Activated CD8-positive, alpha-beta memory T cell treated with anti-CD3 and anti-CD28 coated beads for 36 hours (primary cell): ENCODE data around the gene RAB23. TPM values are rescaled to one million over a fixed set of nuclear protein-coding genes. Genes with fewer than 3 reads are reported as not detected.

Source experiments
- CTCF ChIA-PET: fragments of 350-600 bp; sonication (Branson Sonifier 250); formaldehyde crosslinking; loops from one replicate; lab custom pipeline; 2021; ENCODE audit warnings: antibody characterized with exemption; lab: Charles Lee
- POLR2A ChIA-PET: fragments of 350-600 bp; sonication (Branson Sonifier 250); formaldehyde crosslinking; loops from one replicate; lab custom pipeline; 2021; ENCODE audit warnings: antibody characterized with exemption; lab: Charles Lee
- total RNA-seq, 2 experiments: library from RNA; stranded (reverse); gene quantifications; one replicate each; pipeline ENCODE4 v1.2.3, GENCODE V29; 2021

The RAB23 gene
- 1 to 10 TPM; 4.0 to 4.1 TPM for total RNA-seq

DNA sequence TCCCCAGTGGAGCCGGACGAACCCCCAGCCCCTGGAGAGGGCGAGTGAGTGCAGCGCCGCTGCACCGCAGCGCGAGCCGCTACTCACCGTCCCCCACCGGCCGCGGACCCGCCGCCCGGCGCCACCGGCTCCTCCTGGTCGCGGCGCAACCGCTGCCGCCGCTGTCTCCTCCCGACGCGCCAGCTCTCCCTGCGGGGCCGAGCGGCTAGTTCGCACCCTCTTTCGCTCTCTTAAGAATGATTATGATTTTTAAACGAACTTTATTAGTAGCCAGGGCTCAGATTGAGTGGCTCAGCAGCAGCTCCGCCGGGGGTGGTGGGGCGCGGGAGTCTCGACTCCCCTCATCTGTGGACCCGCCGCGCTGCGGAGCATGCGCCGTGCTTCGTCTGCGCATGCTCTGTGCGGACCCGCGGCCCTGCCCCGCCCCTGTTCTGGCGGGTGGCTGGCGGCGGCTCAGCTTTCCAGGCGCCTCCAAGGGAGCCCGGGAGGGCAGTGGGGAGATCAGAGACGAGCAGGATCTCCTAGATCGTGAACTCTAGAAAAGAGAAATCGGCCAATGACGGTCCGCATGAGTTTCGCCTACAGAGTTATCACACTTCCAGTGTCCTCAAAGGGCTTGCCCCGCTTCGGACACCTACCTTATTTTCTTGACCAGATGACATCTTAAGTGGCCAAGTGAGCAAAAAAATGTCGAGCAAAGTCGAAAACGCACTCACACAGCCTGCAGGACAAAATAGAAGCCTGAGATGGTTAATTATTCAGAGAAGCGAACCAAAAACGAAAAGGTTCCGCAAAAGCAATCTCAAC, at the start of gene RAB23:
RAB23 (minus strand) TSS at position 372 of the 807 bp plus-strand sequence. CDS start 11,927 bp downstream, outside the sequence.
- ChIA-PET CTCF (interaction anchor here (0.9 to 1.6 kb wide), 2 partner anchors 50 to 95 kb away, joined by 4 to 5 read pairs; partner anchors contain the start of genes BAG2 and PRIM2), POLR2A (interaction anchor here (0.6 to 1.4 kb wide), 2 partner anchors 50 to 254 kb away, joined by 4 to 5 read pairs; partner anchors contain the start of gene BAG2)

DNA sequence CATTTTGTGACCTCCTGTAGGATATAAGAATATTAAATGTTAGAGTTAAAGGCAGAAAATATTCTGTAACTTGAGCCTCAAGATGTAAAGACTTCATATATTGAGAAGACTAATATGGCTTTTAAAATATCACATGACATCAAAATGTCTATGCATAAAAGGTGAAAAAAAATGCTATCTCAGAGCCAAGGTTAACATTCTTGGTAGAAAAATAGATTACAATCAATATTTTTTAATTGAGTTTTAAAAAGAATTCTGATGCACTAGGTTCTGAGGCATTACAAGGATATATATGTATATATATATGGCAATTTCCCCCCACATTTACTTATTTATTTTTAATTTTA, 46.2 kb upstream of the RAB23 start:
- POLR2A ChIA-PET, result no interaction called here

GRCh38 chr6:57267586-57268293, 45.6 kb upstream of the RAB23 start:
- ChIA-PET CTCF (interaction anchor here (1.2 kb wide), 1 partner anchor 52 kb away, joined by 3 read pairs; no protein-coding TSS in a partner anchor), POLR2A (no interaction called here)

More for the DNA sequence above, 46.2 kb upstream of the RAB23 start:
- CTCF ChIA-PET, result no interaction called here

GRCh38 chr6:57265755-57266221, 43.7 kb upstream of the RAB23 start:
- ChIA-PET CTCF (no interaction called here), POLR2A (interaction anchor here (0.7 kb wide), 1 partner anchor 9 kb away, joined by 4 read pairs; no protein-coding TSS in a partner anchor)

DNA sequence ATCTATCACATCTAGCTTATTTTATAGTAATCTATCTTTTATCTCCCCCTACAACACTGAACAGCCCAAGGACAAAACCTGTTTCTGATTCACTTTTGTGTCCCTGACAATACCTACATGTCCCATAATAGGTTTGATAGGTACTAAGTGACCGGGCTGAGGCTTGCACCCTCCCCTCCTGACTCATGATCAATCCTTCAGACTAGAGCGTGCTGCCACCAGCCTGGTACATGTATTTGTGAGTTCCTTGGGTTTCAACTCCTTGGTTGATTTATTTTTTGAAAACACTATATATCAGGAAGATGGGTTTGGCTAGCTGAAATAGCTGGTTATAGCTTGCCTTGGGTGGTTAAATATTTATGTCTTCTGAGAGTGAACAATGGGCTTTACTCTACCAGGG, 41.6 kb upstream of the RAB23 start:
- CTCF ChIA-PET, result no interaction called here

GRCh38 chr6:57262901-57263694, 41.0 kb upstream of the RAB23 start:
- CTCF ChIA-PET, result no interaction called here
- POLR2A ChIA-PET, result no interaction called here

More for the DNA sequence above, 41.6 kb upstream of the RAB23 start:
- POLR2A ChIA-PET, result no interaction called here

GRCh38 chr6:57262488-57262887, 40.4 kb upstream of the RAB23 start:
- ChIA-PET CTCF (no interaction called here), POLR2A (no interaction called here)

- POLR2A ChIA-PET, result no interaction called here
- CTCF ChIA-PET, result no interaction called here
Observed at GRCh38 chr6:57261926-57262325, 39.8 kb upstream of the RAB23 start.

DNA sequence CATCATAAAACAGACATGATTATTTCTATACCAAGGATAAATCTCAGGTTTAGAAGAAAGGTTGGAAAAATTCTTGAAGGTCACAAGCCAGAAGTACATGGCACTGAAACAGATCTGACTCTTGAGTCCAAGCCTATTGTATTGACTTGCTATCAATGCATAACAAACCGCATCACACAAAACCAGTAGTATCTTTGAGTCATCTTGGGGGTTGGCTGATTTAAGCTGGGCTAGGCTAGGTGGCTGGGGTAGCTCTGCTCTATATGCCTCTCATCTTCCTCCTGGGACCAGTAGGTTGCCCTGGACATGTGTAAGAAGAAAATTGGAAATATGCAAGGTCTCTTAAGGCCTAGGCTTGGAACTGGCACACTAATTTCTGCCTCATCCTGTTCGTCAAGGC, 37.0 kb upstream of the RAB23 start:
- CTCF ChIA-PET, result no interaction called here
- POLR2A ChIA-PET, result no interaction called here

DNA sequence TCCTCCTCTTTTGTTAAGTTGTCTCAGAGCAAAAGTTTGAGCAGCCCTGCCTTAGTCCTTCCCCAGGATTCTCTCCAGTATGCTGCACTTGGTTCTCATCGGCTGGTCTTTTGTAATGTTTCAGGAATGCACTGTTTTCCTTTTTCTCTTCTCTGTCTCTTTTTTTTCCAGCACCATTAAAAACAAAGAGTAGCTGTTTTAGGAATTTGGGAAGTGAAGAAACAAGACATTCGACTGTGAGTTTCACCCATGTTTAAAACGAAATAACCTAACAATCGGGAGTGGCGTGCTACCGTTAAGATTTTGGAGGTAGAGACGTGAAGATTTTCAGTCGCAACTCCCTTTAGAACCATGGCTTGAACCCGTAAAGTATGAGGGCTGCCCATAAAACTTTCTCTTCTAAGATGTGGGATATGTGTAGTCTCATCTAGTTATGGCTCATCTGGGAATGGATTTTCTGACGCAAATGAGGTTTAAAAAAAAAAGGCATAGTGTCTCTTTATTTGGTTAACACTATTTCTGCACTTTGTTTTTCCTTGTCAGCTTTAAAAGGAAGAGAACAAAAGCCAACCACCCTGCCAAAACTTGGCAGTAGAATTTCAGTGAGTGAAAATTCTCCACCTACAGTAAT, 35.9 kb upstream of the RAB23 start:
- POLR2A ChIA-PET, result no interaction called here
- CTCF ChIA-PET, result no interaction called here

GRCh38 chr6:57256541-57256940, 34.4 kb upstream of the RAB23 start:
- ChIA-PET CTCF (no interaction called here), POLR2A (no interaction called here)

DNA sequence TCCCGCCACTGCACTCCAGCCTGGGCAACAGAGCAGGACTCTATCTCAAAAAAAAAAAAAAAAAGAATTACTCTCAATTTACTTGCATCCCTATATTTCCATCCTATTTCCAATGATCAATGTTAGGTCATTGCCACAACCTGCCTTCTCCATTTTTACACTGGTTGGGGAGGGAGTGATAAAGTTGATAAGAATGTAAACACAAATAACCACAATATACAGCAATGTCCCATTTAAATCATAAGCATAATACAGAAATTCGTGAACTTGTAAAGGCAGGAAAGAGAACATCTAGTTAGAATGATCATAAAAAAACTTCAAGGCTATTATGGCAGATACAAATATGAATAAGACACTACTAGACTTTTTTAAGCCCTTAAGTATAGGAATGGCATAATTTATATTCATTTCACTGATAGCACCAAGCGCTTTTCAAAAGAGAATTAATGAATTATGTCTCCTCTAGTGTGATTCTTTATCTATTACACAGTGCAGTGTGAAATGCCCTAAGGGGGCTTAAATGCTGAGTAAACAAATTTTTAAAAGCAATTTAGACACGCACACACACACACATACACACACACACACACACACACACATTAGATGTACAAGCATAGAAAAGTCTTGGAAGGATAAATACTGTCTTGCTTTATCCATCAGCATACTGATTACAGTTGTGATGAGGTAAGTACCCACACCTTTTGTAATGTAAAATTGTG, 33.5 kb upstream of the RAB23 start:
- POLR2A ChIA-PET, result no interaction called here
- CTCF ChIA-PET, result no interaction called here

GRCh38 chr6:57254055-57254717, 32.1 kb upstream of the RAB23 start:
- POLR2A ChIA-PET, result no interaction called here

DNA sequence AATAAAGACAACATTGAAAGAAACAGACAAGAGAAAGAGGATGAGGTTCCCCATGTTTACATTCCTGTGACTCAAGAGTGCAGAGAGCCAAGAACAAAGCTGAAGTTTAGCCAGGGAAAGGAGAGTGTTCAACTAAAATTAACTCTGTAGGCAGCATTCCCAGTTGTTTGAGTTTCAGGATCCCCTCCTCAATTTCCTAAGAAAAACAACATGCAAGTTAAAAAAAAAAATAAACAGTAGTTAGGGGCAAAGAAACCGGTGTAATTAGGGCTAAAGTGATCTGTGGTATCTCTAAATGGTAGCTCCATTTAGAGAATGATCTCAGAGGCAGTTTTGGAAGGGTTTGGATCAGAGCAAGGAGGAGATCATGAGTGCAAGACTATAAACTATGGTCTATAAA, 30.9 kb upstream of the RAB23 start:
- POLR2A ChIA-PET, result no interaction called here
- CTCF ChIA-PET, result no interaction called here

More at GRCh38 chr6:57254055-57254717, 32.1 kb upstream of the RAB23 start:
- CTCF ChIA-PET, result no interaction called here

DNA sequence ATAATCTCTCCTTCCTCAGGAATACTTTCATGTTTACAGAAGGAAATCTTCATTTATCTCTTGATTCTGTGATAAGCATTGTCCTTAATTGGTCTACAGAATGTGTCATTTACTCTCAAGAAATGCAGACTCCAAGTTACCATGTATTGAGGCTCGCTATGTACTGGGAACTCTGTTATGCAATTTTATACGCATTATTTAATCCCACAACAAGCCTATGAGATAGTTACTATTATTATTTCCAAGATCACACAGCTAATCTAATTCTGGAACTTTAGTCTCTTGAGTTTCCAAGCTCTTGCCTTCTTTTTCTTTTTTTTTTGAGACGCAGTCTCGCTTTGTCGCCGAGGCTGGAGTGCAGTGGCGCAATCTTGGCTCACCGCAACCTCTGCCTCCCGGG, 30.0 kb upstream of the RAB23 start:
- POLR2A ChIA-PET, result no interaction called here
- CTCF ChIA-PET, result no interaction called here

- CTCF ChIA-PET, result no interaction called here
Observed at GRCh38 chr6:57250348-57250747, 28.2 kb upstream of the RAB23 start.

DNA sequence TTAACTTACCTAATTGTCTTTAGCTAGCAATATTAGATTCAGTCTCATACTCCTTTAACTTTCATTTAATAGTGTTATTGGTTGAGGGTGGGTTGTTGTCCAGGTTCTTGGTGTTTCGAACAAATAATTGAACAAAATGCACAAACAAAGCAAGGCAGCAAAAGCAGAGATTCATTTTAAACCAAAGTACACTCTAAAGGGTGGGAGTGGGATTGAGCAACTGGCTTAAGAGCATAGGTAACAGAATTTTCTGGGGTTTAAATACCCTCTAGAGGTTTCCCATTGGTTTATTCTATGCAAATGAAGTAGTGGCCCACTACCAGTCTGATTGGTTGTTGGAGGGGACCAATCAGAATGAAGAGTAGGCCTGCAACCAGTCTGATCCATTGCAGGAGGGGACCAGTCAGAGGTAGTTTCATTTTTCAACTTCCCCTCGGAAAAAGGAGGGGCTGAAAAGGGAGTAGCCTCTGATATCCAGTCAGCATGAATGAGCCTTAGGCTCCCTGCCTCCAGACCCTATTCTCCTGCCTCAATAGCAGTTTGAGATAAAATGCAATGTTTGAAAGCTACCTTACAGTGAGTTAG, 26.3 kb upstream of the RAB23 start:
- ChIA-PET CTCF (no interaction called here), POLR2A (no interaction called here)

More at GRCh38 chr6:57250348-57250747, 28.2 kb upstream of the RAB23 start:
- POLR2A ChIA-PET, result no interaction called here

- POLR2A ChIA-PET, result no interaction called here
- CTCF ChIA-PET, result no interaction called here
Observed at GRCh38 chr6:57247603-57248002, 25.5 kb upstream of the RAB23 start.
